ENCODE measurements around the gene TTLL11. TPM values are rescaled to one million over a fixed set of nuclear protein-coding genes. Genes with fewer than 3 reads are reported as not detected.

Gene TTLL11
- total RNA-seq, 4 donors from 2014 or later: 3.0 to 9.9 (median 7.4) TPM

GRCh38 chr9:121851641-121852091 lies 241.4 kb downstream of the TTLL11 start:
- no peak for DNase-seq
- Histone ChIP-seq H3K27me3 (no peaks in the 10 kb centered on the region), H3K4me3 (no peak overlapping the region), H3K36me3 (no peaks in the 10 kb centered on the region), H3K27ac (no peak overlapping the region), H3K9me3 (no peaks in the 10 kb centered on the region), H3K4me1 (no peaks in the 10 kb centered on the region)
- no peak for TF ChIP-seq POLR2A (IDR thresholded peaks at IDR 0.05)
- TF ChIP-seq CTCF (IDR thresholded peaks at IDR 0.05): no peak

GRCh38 chr9:121850366-121850765 lies 242.7 kb downstream of the TTLL11 start:
- Histone ChIP-seq H3K27me3 (no peaks in the 10 kb centered on the region), H3K27ac (no peak overlapping the region), H3K4me1 (no peaks in the 10 kb centered on the region), H3K4me3 (no peak overlapping the region), H3K36me3 (no peaks in the 10 kb centered on the region), H3K9me3 (no peaks in the 10 kb centered on the region)
- no peak for DNase-seq
- TF ChIP-seq POLR2A (IDR thresholded peaks at IDR 0.05) (no peak), CTCF (IDR thresholded peaks at IDR 0.05) (no peak)

GRCh38 chr9:121849554-121849953 lies 243.6 kb downstream of the TTLL11 start:
- H3K27ac ChIP-seq: no peak overlapping the region
- no peaks in the 10 kb centered on the region for H3K4me1 ChIP-seq
- H3K36me3 ChIP-seq: no peaks in the 10 kb centered on the region
- H3K9me3 ChIP-seq: no peaks in the 10 kb centered on the region
- no peak for DNase-seq
- H3K4me3 ChIP-seq: no peak overlapping the region
- no peaks in the 10 kb centered on the region for H3K27me3 ChIP-seq
- TF ChIP-seq POLR2A (IDR thresholded peaks at IDR 0.05) (no peak), CTCF (IDR thresholded peaks at IDR 0.05) (no peak)

- no peaks in the 10 kb centered on the region for H3K36me3 ChIP-seq
- no peak overlapping the region for H3K27ac ChIP-seq
- H3K4me1 ChIP-seq: no peaks in the 10 kb centered on the region
- H3K4me3 ChIP-seq: no peak overlapping the region
- no peak for DNase-seq
- TF ChIP-seq CTCF (IDR thresholded peaks at IDR 0.05): no peak
- TF ChIP-seq POLR2A (IDR thresholded peaks at IDR 0.05): no peak
- no peaks in the 10 kb centered on the region for H3K9me3 ChIP-seq
- H3K27me3 ChIP-seq: no peaks in the 10 kb centered on the region
These were observed 248.5 kb downstream of the TTLL11 start for GRCh38 chr9:121844562-121844961.

GRCh38 chr9:121844098-121844497 lies 249.0 kb downstream of the TTLL11 start:
- Histone ChIP-seq H3K9me3 (no peaks in the 10 kb centered on the region), H3K27ac (no peak overlapping the region), H3K4me1 (no peaks in the 10 kb centered on the region), H3K4me3 (no peak overlapping the region), H3K36me3 (no peaks in the 10 kb centered on the region), H3K27me3 (no peaks in the 10 kb centered on the region)
- no peak for DNase-seq
- TF ChIP-seq POLR2A (IDR thresholded peaks at IDR 0.05) (no peak), CTCF (IDR thresholded peaks at IDR 0.05) (no peak)

- Histone ChIP-seq H3K27ac (no peak overlapping the region), H3K9me3 (no peaks in the 10 kb centered on the region), H3K36me3 (no peaks in the 10 kb centered on the region), H3K27me3 (no peaks in the 10 kb centered on the region), H3K4me3 (no peak overlapping the region), H3K4me1 (no peaks in the 10 kb centered on the region)
- DNase-seq: no peak
- TF ChIP-seq POLR2A (IDR thresholded peaks at IDR 0.05): no peak
- no peak for TF ChIP-seq CTCF (IDR thresholded peaks at IDR 0.05)
These were observed 250.5 kb downstream of the TTLL11 start for GRCh38 chr9:121842612-121842978.

Measured in Peyer's patch (tissue), 4 donors.